H54 (cell line): ENCODE results near the gene LRPAP1.
"Not testable (repeated sequence)": the region's sequence is repeated elsewhere in the genome, so short reads cannot be mapped to it uniquely, and the experiment has no call there.

Source experiments
- DNase-seq: peaks from one replicate; pipeline ENCODE4 v3.0.0; 2011; ENCODE audit warnings: low spot score, mixed read lengths; ENCODE audit not compliant: insufficient read length
- FAIRE-seq: peaks from 3 replicates; lab custom pipeline; 2011; peaks lifted over from hg19 to GRCh38; lab: Jason Lieb, UNC
- POLR2A ChIP-seq: IDR thresholded peaks from 2 replicates; pipeline ENCODE4 v1.6.1; 2011; ENCODE audit warnings: low read depth, mild to moderate bottlenecking, low read length

The LRPAP1 gene

DNA sequence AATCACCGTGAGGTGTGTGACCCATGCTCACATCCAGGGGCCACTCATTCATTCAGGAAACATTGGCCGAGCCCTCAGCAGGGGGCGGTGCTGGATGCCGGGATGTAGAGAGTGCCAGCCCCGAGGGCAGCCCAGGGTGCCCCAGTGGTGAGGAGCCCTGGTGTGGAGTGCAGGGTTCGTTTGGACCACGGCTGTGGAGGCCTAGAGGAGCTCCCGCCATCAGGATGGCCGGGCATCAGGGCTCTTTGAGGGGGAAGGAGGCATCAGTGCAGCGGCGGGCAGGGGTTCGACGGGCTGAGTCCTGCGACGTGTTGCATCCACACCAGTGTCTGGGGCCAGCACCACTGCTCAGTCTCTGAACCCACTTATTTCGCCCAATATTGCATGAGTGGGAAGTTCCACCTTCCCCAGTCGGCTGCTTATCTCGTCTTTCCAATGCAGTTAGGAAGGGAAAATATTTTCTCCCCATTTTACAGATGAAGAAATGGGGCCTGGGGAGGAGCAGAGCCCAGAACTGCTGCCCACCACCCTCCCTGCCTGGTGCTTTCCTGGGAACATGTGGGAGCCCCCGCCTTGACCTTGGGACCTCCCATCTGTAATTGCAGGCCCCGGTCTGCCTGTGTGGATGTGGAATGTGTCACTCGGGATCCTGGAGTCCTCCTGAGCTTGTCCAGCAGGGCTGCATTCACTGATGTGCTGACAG lies 16.9 kb upstream of the LRPAP1 start:
- FAIRE-seq, DNase-seq: not testable (repeated sequence)

DNA sequence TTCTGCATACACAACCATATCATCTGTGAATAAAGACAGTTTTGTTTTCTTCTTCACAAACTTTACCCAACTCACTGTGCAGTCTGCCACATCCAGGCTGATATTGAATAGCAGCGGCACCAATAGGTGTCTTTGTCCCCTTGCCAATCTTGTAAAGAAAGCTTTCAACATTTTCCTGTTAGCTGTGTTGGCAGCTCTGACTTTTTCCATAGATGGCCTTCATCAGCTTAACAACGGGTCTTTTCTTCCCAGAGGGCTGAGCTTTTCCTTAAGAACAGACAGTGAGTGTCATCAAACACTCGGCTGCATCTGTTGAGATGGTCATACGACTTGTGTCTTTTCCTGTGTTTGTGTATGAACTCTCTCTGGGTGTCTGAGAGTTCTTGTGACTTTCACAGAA lies 14.5 kb upstream of the LRPAP1 start:
- DNase-seq, FAIRE-seq: not testable (repeated sequence)

DNA sequence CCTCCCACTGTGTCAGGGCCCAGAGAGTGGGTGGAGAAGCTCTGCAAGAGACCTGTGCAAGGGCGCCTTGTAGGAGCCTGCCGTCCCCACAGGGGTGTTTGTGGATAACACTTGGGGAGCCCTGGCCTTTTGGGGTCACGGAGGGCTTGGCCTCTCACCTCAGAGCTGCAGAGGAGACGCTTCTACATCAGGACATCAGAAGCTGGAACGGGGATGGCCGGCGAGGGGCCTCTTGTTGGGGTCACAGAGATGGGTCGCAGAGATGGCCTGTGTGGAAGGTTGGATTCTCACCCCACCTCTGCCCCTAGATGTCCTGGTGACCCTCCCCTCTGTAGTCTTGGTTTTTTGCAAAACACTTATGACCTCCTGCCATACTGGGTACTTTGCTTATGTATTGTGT lies 13.1 kb upstream of the LRPAP1 start:
- DNase-seq, FAIRE-seq: not testable (repeated sequence)

DNA sequence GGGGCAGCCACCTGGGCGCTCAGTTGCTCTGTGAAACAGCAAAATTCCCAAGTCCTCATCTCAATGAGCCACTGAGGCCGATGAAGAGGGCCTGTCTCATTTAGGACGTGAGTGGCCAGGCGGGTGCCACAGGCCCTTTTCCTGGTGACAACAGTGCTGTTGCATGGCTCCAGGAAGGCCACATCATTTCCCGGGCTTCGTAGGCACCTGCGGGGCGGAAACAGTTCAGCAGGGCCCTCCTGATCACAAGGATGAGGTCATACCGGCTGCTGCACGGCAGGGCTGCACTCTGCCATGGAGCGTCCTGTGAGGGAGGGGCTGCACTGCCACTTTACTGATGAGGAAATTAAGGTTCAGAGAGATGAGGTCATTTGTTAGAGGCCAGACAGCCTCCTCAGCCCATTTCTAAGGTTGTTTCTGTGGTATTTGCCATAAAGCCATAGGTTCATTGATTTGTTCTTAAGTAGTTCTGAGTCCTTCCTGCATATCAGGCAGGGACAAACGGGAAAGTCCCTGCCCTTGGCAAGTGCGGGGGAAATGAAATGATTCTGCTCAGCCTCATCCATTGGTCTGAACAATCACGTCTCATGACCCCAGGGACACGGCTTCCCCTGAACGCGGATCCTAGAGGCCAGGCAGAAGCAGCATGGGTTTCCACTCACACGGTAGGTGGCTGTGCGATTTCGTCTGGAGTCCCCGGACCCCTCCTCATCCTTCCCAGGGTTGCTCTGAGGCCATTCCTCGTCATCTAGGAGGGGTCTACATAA lies 12.2 kb upstream of the LRPAP1 start:
- not testable (repeated sequence) for FAIRE-seq

DNA sequence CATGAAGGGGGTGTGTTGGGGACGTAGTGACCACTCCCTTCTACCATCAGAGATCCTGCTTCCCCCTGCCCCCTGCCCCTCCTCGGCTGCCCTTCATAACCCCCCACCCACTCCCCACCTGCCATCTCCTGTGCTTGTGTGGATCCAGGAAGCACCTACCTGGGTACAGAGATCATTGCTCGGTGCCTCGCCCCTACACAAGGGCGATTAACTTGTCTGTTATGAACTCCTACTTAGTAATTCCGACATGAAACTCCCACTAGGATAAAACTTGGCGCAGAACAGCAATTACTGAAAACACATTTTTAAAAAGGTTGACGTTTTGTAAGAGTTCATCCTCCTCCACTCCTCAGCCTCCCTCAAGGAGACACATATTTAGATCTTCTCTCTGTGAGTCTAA lies 11.2 kb upstream of the LRPAP1 start:
- DNase-seq, FAIRE-seq: not testable (repeated sequence)

More for the DNA sequence above, 12.2 kb upstream of the LRPAP1 start:
- not testable (repeated sequence) for DNase-seq

DNA sequence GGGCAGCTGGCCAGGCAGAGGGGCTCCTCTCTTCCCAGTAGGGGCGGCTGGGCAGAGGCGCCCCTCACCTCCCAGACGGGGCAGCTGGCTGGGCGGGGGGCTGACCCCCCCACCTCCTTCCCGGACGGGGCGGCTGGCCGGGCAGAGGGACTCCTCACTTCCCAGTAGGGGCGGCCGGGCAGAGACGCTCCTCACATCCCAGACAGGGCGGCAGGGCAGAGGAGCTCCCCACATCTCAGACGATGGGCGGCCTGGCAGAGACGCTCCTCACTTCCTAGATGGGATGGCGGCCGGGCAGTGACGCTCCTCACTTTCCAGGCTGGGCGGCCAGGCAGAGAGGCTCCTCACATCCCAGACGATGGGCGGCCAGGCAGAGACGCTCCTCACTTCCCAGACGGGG lies 6.7 kb upstream of the LRPAP1 start:
- not testable (repeated sequence) for DNase-seq, FAIRE-seq

DNA sequence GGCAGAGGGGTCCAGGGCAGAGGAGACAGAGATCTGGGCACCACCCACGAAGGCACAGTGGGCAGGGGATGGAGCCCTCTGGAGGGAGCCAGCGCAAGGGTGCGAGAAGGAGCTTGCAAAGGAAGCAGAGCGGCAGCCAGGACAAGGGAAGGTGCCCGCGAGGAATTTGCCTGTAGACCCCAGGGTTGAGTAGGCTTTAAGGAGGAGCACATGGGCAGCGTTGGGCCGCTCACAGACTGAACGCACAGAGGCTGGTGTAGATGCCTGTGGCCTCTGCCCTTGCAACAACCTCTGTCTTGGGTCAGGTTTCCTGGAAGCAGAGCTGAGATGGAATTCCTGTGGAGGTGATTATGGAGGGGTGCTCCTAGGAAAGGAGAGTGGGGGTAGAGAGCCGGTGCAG lies 3.6 kb upstream of the LRPAP1 start:
- FAIRE-seq, result not testable (repeated sequence)

DNA sequence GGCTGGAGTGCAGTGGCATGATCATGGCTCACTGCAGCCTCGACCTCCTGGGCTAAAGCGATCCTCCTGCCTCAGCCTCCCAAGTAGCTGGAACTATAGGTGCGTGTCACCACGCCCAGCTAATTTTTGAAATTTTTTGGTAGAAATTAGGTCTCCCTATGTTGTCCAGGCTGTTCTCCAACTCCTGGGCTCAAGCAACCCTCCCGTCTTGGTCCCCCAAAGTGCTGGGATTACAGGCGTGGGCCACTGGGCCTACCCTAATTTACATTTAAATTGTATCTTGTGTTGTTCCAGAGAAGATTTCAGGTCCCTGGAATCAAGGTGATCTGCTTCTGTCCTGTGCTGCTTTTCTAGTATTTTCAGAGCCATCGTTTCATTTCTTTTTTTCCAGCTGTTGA lies 1.2 kb upstream of the LRPAP1 start:
- no peak for FAIRE-seq
- no peak for TF ChIP-seq POLR2A
- DNase-seq, result no peak

More for the DNA sequence above, 3.6 kb upstream of the LRPAP1 start:
- not testable (repeated sequence) for DNase-seq

DNA sequence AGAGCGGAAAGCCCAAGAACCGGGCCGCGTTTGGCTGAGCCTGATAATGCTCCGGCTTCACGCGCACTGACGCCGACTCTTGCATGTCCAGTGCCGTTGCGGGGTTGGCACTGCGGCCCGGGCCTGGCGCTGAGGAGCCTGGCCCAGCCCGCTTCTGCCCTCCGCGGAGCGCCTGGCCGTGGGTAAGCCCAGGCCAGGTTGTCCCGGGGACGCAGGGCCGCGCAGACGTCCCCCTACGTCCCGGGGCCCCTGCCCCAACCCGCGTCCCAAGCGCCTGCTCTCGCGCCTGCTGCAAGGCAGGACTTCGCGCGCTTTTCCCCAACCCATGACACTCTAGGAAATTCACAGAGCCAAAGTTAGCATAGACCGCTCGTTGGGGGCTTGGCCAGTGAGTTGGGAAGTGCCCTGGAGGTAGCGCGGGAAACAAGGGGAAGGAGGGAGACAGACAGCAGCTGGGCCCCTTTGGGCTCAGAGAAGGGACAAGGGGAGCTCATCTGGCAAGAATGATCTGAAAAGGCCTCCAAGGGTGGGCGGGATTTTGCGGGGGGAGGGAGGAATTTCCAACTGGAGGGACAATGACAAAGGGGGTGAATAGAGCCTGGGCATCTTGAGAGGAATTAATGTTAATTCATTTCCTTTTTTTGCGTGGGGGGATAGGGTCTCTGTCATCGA lies 665 bp upstream of the LRPAP1 start:
- FAIRE-seq (no peak), DNase-seq (no peak)
- TF ChIP-seq POLR2A, result no peak

DNA sequence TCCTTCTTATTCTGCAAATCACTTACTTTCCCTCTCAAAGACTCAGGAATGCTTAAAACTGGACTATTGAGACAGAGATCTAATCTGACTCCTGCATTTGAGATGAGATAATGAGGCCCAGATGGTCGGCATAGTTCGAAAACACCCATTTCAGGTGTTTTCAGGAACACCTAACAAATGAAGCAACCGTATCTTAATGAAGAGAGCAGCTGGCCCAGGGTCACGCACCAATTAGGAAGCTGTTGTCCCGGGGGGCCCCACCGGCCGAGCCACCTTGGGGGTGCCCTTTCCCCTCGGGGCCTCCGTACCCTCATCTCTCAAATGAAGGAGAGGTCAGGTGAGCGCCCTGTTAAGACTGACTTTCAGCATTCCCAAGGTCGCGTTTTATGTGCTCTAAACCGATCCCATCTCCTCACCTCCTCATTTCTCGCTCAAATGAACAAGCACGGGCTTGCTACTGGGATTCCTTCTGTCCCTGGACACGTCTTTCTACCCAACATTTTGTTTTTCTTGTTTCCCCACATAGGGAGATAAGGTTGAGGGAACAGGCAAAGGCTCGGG lies 824 bp downstream of the LRPAP1 start:
- DNase-seq (no peak), FAIRE-seq (no peak)
- TF ChIP-seq POLR2A, result no peak

DNA sequence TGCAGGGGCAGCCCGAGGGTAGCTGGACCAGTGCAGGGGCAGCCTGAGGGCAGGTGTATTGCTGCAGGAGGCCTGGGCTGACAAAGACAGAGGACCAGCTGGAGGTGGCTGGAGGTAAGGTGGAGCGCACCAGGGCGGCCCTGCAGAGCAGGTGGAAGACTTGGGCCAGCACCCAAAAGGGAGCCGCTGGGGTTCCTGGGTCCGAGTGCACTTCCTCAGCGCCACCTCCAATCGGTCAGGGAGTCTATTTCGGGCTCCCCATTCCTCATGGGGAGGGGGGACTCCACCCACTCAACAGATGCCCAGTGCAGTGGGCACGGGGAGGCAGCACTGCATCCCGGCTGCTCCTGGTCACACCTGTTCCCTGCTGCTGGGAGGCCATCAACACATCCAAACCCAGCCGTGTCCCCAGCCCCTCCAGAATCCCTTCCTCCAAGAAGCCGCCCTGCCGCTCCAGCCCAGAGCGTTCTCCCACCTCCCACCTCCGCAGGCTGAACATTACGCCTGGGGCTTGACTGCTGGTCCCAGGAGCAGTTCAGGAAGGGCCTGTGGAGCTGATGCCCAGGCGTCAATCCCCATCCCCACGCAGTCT lies 1.5 kb downstream of the LRPAP1 start:
- no peak for TF ChIP-seq POLR2A
- no peak for DNase-seq
- FAIRE-seq, result no peak

DNA sequence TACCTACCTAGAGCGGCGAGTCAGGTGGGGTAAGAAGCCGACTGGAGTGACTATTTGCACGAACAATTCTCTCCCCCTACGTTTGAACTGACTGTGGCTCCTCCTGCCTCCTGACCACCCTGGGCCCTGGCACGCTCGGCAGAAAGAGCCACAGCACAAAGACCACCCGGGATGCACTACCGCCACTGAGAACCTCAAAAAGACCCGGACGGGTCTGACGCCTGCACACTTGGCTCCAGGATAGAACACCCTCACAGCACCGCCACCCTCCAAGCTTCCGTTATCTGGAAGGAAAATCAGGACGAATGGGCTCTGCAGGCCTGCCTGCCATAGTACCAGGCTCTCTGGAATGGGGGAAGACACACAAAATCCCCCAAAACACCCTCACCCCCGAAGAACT lies 2.2 kb downstream of the LRPAP1 start:
- DNase-seq (no peak), FAIRE-seq (no peak)
- no peak for TF ChIP-seq POLR2A

DNA sequence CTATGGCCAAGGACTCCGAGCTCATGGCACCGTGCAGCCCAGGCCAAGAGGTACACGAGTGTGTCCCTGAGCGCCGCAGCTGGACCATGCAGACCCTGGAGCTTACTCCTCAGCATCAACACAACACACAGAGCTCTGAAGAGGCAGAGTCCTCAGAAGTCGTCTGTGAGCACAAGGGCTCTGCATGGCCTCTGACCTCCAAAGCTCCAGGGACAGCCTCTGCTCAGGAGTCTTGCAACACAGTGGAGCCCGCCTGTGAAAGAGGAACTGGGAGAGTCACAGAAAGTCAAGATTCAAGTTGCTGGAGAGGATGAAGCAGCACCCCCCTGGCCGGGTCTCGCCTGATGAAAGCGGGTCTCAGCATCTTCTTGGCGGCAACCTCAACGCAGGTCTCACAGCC lies 2.9 kb downstream of the LRPAP1 start:
- no peak for DNase-seq
- no peak for TF ChIP-seq POLR2A
- FAIRE-seq, result no peak
